HG02973 (cell line): ENCODE measurements around the gene IPPK.
"Not testable (repeated sequence)": the region's sequence is repeated elsewhere in the genome, so short reads cannot be mapped to it uniquely, and the experiment has no call there.

Source experiments
- ATAC-seq: cut with Tn5 transposase; IDR thresholded peaks from one replicate; pipeline ENCODE4 v1.9.1; 2021; ENCODE audit warnings: moderate library complexity; ENCODE audit not compliant: unreplicated experiment

Gene IPPK

GRCh38 chr9:92639791-92640271 lies 30.1 kb downstream of the IPPK start:
- no peak for ATAC-seq

DNA sequence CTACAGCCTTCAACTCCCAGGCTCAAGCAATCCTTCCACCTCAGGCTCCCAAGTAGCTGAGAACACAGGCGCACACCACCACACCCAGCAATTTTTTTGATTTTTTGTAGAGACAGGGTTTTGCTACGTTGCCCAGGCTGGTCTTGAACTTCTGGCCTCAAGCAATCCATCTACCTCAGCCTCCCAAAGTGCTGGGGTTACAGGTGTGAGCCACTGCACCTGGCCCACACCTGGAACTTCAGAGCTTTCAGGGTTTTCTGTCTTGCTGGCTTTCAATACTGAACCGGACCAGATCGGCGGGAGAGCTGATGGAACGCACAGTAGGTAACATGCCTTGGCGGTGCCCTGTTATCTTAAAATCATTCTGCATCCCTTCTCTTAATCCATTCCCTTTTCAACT lies 30.8 kb downstream of the IPPK start:
- no peak for ATAC-seq

- no peak for ATAC-seq
These were observed 31.3 kb downstream of the IPPK start for GRCh38 chr9:92638621-92639101.

GRCh38 chr9:92637886-92638620 lies 31.9 kb downstream of the IPPK start:
- no peak for ATAC-seq

GRCh38 chr9:92637326-92637725 lies 32.6 kb downstream of the IPPK start:
- ATAC-seq, result no peak

DNA sequence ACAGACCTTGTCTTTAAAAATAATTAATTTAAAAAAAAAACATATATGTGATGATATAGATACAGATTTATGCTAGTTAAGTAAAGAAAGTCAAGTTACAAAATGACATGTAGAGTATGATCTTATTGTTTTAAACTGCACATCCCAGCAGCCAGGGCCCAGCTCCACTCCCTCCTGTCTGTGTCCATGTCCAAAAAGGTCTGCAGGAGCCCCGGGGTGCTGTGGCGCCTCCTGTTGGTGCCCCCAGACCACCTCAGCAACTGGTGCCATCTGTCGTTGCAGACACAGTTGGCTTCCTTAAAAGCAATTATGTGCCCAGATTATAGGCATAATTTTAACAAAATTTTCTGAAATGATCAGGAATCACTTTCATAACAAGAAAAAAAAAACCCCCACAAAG lies 33.3 kb downstream of the IPPK start:
- ATAC-seq, result no peak

DNA sequence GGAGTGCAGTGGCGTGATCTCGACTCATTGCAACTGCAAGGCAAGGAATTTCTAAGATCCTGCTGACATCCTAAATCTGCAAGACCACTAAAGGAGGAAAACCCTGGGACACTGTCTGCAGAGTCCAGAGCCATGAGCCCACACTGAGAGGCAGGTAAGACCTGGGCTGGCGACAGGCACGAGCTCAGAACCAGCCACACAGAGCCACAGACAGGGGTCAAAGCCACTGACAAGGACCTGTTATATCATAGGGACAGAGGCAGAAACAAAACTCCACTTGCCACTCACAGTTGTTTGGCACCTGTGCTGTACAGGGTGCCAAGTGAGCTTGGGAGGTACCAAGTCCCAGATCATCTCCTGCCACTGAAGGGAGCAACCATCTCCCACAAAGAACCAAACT lies 34.2 kb downstream of the IPPK start:
- ATAC-seq, result no peak

GRCh38 chr9:92634712-92635605 lies 35.0 kb downstream of the IPPK start:
- no peak for ATAC-seq

- ATAC-seq, result no peak
These were observed 36.2 kb downstream of the IPPK start for GRCh38 chr9:92633614-92634278.

GRCh38 chr9:92632641-92633040 lies 37.3 kb downstream of the IPPK start:
- no peak for ATAC-seq

- no peak for ATAC-seq
These were observed 38.2 kb downstream of the IPPK start for GRCh38 chr9:92631452-92632343.

DNA sequence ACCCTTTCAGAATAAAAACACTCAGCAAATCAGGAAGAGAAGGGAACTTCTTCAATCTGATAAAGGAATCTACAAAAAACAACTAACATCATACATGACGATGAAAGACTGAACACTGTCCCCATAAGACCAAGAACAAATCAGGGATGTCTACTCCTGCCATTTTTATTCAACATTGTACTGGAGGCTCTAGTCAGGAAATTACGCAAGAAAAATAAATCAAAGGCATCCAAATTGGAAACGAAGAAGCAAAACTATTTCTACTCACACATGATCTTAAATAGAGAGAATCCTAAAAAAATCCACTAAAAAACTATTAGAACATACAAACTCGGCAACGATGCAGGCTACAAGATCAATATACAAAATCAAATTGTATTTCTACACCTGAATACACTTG lies 42.3 kb downstream of the IPPK start:
- ATAC-seq, result no peak

- ATAC-seq, result no peak
These were observed 43.4 kb downstream of the IPPK start for GRCh38 chr9:92626484-92626883.

- ATAC-seq, result not testable (repeated sequence)
These were observed 46.0 kb downstream of the IPPK start for GRCh38 chr9:92623936-92624335.

DNA sequence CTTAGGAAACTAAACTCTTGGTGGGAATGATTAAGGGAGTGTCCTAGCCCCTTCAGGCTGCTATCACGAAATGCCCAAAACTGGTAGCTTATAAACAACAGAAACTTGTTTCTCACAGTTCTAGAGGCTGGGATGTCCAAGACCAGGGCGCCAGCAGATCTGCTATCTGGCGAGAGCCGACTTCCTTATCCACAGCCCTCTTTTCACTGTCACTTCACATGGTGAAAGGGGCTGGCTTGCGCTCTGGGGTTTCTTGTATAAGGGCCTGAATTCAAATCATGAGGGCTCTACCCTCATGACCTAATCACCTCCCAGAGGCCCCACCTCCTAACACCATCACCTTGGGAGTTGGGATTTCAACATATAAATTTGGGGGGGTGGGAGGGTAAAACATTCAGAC lies 49.1 kb downstream of the IPPK start:
- no peak for ATAC-seq

DNA sequence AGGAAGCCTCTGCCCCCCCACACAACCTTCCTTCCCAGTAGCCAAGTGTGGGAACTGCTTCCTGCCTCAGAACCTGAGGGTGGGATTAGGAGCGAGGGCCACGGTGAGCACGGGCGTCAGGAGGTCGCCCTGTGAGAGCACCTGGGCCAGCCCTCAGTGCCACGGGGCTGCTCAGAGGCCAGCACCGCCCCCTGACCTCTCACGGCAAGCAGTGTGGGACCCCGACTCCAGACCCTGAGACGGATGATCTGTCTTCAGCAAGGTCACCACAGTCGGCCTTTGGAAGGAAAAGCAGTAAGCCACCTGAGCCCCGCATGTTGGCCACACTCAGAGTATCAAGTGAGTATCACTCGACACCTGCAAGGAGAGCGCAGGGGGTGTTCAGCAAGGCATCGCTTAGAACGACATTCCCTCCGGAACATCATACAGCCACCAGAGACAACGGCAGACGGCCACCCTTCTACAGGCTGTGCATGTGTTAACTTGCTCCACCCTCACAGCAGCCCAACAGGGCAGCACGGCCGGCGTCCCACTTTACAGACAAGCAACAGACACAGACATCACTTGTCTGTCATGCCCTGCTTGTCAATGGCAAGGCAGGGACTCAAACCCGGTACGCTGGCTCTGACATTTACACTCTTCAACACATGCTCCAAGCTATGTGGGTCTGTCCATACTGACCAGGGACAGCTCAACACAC lies 50.2 kb downstream of the IPPK start:
- no peak for ATAC-seq

DNA sequence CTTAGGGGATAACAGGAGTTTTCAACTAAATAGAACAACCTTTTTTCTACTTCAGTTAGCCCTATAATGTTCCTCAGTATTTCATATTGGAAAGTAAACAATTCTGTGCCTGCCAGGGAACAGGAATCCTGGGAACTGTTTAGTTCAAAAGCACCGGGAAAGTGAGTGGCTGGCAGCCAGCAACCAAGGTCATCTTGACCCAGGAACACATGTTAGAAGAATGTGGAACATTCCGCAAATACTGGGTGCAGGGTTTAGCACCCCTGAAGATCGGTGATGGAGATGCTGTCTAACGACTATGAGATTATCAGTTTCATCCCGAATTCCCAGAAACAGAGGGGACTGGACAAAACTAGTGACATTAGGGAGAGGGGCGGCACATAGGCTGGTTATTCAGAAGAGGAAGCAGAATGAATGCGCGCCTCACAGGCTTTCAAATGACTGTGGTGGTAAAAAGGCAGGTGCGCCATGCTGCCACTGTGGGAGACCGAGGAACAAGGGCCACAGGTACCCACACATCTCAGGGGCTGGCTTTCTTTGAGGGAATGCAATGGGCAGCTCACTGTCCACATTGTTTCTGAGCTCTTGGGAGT lies 51.2 kb downstream of the IPPK start:
- ATAC-seq, result no peak

GRCh38 chr9:92617951-92618510 lies 51.9 kb downstream of the IPPK start:
- ATAC-seq, result no peak

GRCh38 chr9:92617195-92617813 lies 52.6 kb downstream of the IPPK start:
- no peak for ATAC-seq
